AG04449 (cell line): ENCODE results near the gene PLEKHH1.
A peak's percentile ranks its signal among the peaks of the same experiment; 100 is the strongest.

Experiments
- CTCF ChIA-PET: fragments of 350-600 bp; formaldehyde crosslinking; extraction: SDS; loops from one replicate; lab custom pipeline; 2021; ENCODE audit warnings: antibody characterized with exemption; lab: Yijun Ruan, JAX
- POLR2A ChIA-PET: fragments of 400-600, 350-600 bp; formaldehyde crosslinking; extraction: SDS; loops from one replicate; lab custom pipeline; 2020; ENCODE audit warnings: antibody characterized with exemption, inconsistent platforms; lab: Yijun Ruan, JAX
- DNase-seq: peaks from one replicate; pipeline ENCODE4 v3.0.0-alpha.2; 2010; ENCODE audit warnings: low read depth, low spot score
- H3K4me3 ChIP-seq: 2 replicates; pipeline ENCODE4 v1.5.1; 2011; ENCODE audit warnings: low read depth, mild to moderate bottlenecking, control low read depth, low read length
- TF ChIP-seq, protein P1 (sequence below): IDR thresholded peaks from one replicate; pipeline ENCODE4 v1.5.1; 2011; ENCODE audit warnings: mild to moderate bottlenecking, moderate library complexity, low read length, control low read depth, inconsistent platforms; ENCODE audit not compliant: insufficient read depth; ENCODE audit errors: missing control alignments

The PLEKHH1 gene

GRCh38 chr14:67636361-67636919, 103.3 kb downstream of the PLEKHH1 start:
- H3K4me3 ChIP-seq = no peak overlapping the region
- ChIA-PET POLR2A (interaction anchor here (0.9 kb wide), 1 partner anchor 14 kb away, joined by 3 read pairs; no protein-coding TSS in a partner anchor), CTCF (interaction anchor here (1.6 to 2.2 kb wide), 3 partner anchors 16 to 30 kb away, joined by 3 to 13 read pairs (median 9); no protein-coding TSS in a partner anchor)
- TF ChIP-seq, protein P1, sequence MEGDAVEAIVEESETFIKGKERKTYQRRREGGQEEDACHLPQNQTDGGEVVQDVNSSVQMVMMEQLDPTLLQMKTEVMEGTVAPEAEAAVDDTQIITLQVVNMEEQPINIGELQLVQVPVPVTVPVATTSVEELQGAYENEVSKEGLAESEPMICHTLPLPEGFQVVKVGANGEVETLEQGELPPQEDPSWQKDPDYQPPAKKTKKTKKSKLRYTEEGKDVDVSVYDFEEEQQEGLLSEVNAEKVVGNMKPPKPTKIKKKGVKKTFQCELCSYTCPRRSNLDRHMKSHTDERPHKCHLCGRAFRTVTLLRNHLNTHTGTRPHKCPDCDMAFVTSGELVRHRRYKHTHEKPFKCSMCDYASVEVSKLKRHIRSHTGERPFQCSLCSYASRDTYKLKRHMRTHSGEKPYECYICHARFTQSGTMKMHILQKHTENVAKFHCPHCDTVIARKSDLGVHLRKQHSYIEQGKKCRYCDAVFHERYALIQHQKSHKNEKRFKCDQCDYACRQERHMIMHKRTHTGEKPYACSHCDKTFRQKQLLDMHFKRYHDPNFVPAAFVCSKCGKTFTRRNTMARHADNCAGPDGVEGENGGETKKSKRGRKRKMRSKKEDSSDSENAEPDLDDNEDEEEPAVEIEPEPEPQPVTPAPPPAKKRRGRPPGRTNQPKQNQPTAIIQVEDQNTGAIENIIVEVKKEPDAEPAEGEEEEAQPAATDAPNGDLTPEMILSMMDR = no peak
- peak; percentile 67 for DNase-seq

DNA sequence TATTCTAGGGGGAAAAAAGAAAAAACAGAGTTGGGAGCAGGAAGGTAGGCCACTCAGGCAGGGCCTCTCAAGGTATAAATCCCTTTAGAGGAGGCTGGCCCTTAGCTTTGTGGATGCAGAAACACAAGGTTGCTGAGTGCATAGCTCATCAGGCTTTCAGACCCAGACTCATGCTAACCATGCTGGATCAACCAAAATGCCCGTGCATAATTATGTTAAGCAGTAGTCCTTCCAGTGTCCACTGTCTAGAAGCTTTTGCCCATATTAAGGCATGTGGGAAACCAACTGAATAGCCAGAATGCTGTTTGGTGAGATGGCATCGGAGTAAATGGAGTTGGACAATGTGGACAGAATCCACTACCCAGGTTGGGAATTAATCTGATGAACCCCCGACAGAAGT, 105.6 kb downstream of the PLEKHH1 start:
- ChIA-PET POLR2A (no interaction called here), CTCF (interaction anchor here (0.9 to 1.1 kb wide), 2 partner anchors 28 to 39 kb away, joined by 3 read pairs; partner anchors contain the start of gene PIGH)
- DNase-seq = no peak
- TF ChIP-seq, protein P1 = no peak
- H3K4me3 ChIP-seq = no peak overlapping the region
